ENCODE results near the gene ARAP3.

GRCh38 chr5:141635646-141636045 lies 46.4 kb downstream of the ARAP3 start:
- TF ChIP-seq FOXM1 (IDR thresholded peaks at IDR 0.05; ENCODE audit: borderline replicate concordance, low read depth), result no peak
- TF ChIP-seq, protein P1, sequence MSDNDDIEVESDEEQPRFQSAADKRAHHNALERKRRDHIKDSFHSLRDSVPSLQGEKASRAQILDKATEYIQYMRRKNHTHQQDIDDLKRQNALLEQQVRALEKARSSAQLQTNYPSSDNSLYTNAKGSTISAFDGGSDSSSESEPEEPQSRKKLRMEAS (IDR thresholded peaks at IDR 0.05), result no peak
- no peak for TF ChIP-seq EP300 (IDR thresholded peaks at IDR 0.05; ENCODE audit: borderline replicate concordance)
- no peak for TF ChIP-seq NFIC (IDR thresholded peaks at IDR 0.05)
- no peak for TF ChIP-seq RAD21 (IDR thresholded peaks at IDR 0.05; ENCODE audit: low read depth)
